HEK293 (cell line): ENCODE measurements around the gene TOMM40L.

Experiments used
- CTCF ChIA-PET: fragments of 350-600 bp; formaldehyde crosslinking; extraction: SDS; loops from one replicate; lab custom pipeline; 2021; ENCODE audit warnings: antibody characterized with exemption; lab: Yijun Ruan, JAX
- POLR2A ChIA-PET: fragments of 300-600 bp; formaldehyde crosslinking; extraction: SDS; loops from one replicate; lab custom pipeline; 2020; ENCODE audit warnings: antibody characterized with exemption, inconsistent platforms; lab: Yijun Ruan, JAX
- H3K27ac ChIP-seq: fragments of 200-500 bp; sonication (Bioruptor generic); 2 replicates; pipeline ENCODE4 v1.5.1; 2014; ENCODE audit warnings: low read depth, low read length, control low read depth, inconsistent platforms; ENCODE audit errors: extremely low read depth
- H3K36me3 ChIP-seq, 2 experiments: fragments of 200-500 bp in 1 of 2; sonication (Bioruptor generic) in 1 of 2; 1 replicate in 1 of 2; 2 replicates in 1 of 2; pipeline ENCODE4 v1.5.1; 2014 to 2017; ENCODE audit warnings: inconsistent platforms in 2 of 2, low read length in 2 of 2; ENCODE audit not compliant: control insufficient read depth in 2 of 2, insufficient read depth in 1 of 2
- H3K4me1 ChIP-seq: fragments of 200-500 bp; sonication (Bioruptor generic); 2 replicates; pipeline ENCODE4 v1.5.1; 2014; ENCODE audit warnings: mild to moderate bottlenecking, low read length, inconsistent platforms; ENCODE audit not compliant: control insufficient read depth, insufficient read depth
- H3K4me3 ChIP-seq: 2 replicates; pipeline ENCODE4 v1.5.1; 2011; ENCODE audit warnings: low read depth, mild to moderate bottlenecking, control low read depth, low read length, moderate library complexity
- H3K9me3 ChIP-seq: fragments of 200-500 bp; sonication (Bioruptor generic); 2 replicates; pipeline ENCODE4 v1.5.1; 2014; ENCODE audit warnings: low read depth, low read length, inconsistent platforms; ENCODE audit not compliant: control insufficient read depth, insufficient read depth
- KLF17 ChIP-seq: fragments of 450-650 bp; formaldehyde crosslinking; IDR thresholded peaks from 2 replicates; pipeline ENCODE4 v1.5.1; 2016; ENCODE audit warnings: missing biosample characterization, missing genetic modification characterization
- PBX3 ChIP-seq: sonication (generic); formaldehyde crosslinking; IDR thresholded peaks from 2 replicates; pipeline ENCODE4 v1.8.1; 2022; ENCODE audit warnings: mild to moderate bottlenecking, moderate library complexity, missing genetic modification reagents
- ZBTB44 ChIP-seq: fragments of 450-650 bp; IDR thresholded peaks from 2 replicates; pipeline ENCODE4 v1.5.1; 2018; ENCODE audit warnings: missing biosample characterization, mild to moderate bottlenecking, missing genetic modification characterization
- ZBTB49 ChIP-seq: fragments of 450-650 bp; formaldehyde crosslinking; IDR thresholded peaks from 2 replicates; pipeline ENCODE4 v1.5.1; 2016; ENCODE audit warnings: missing biosample characterization, missing genetic modification characterization, low read depth
- ZBTB6 ChIP-seq: fragments of 450-650 bp; formaldehyde crosslinking; IDR thresholded peaks from 2 replicates; pipeline ENCODE4 v1.5.1; 2017; ENCODE audit warnings: missing biosample characterization, missing genetic modification characterization
- ZFHX2 ChIP-seq: fragments of 450-650 bp; formaldehyde crosslinking; conservative IDR thresholded peaks from 2 replicates; pipeline ENCODE4 v1.5.1; 2016; ENCODE audit warnings: missing biosample characterization, missing genetic modification characterization
- ZFP3 ChIP-seq: fragments of 450-650 bp; formaldehyde crosslinking; IDR thresholded peaks from 2 replicates; pipeline ENCODE4 v1.5.1; 2016; ENCODE audit warnings: low read depth, missing biosample characterization, missing genetic modification characterization
- ZNF184 ChIP-seq: fragments of 450-650 bp; IDR thresholded peaks from 2 replicates; pipeline ENCODE4 v1.5.1; 2018; ENCODE audit warnings: missing biosample characterization, mild to moderate bottlenecking, missing genetic modification characterization
- ZNF394 ChIP-seq: fragments of 450-650 bp; formaldehyde crosslinking; IDR thresholded peaks from 2 replicates; pipeline ENCODE4 v1.5.1; 2016; ENCODE audit warnings: missing biosample characterization, missing genetic modification characterization, mild to moderate bottlenecking, moderate library complexity, borderline replicate concordance
- ZNF488 ChIP-seq: fragments of 450-650 bp; formaldehyde crosslinking; IDR thresholded peaks from 2 replicates; pipeline ENCODE4 v1.5.1; 2016; ENCODE audit warnings: missing biosample characterization, missing genetic modification characterization
- ZNF560 ChIP-seq: fragments of 450-650 bp; formaldehyde crosslinking; IDR thresholded peaks from 2 replicates; pipeline ENCODE4 v1.5.1; 2017; ENCODE audit warnings: missing biosample characterization, missing genetic modification characterization, borderline replicate concordance
- ZNF580 ChIP-seq: fragments of 450-650 bp; formaldehyde crosslinking; IDR thresholded peaks from 2 replicates; pipeline ENCODE4 v1.5.1; 2016; ENCODE audit warnings: missing biosample characterization, missing genetic modification characterization
- ZNF585B ChIP-seq: fragments of 450-650 bp; formaldehyde crosslinking; IDR thresholded peaks from 2 replicates; pipeline ENCODE4 v1.5.1; 2016; ENCODE audit warnings: missing biosample characterization, missing genetic modification characterization
- ZNF596 ChIP-seq: fragments of 450-650 bp; IDR thresholded peaks from 2 replicates; pipeline ENCODE4 v1.5.0; 2018; ENCODE audit warnings: missing biosample characterization, mild to moderate bottlenecking, missing genetic modification characterization, moderate library complexity
- ZNF76 ChIP-seq: fragments of 450-650 bp; formaldehyde crosslinking; IDR thresholded peaks from 2 replicates; pipeline ENCODE4; 2016; ENCODE audit warnings: low read depth, missing biosample characterization, missing genetic modification characterization, borderline replicate concordance
- ZNF768 ChIP-seq: fragments of 450-650 bp; formaldehyde crosslinking; IDR thresholded peaks from 2 replicates; pipeline ENCODE4 v1.5.1; 2018; ENCODE audit warnings: missing biosample characterization, mild to moderate bottlenecking, missing genetic modification characterization

TOMM40L gene

GRCh38 chr1:161219078-161219892 lies 6.6 kb upstream of the TOMM40L start:
- no peak for TF ChIP-seq ZNF76 (tag by site-specific recombination)
- no peak for TF ChIP-seq ZBTB44 (tag by site-specific recombination)
- TF ChIP-seq ZBTB6 (tag by site-specific recombination) = no peak
- no peak for TF ChIP-seq ZFP3
- no peak for TF ChIP-seq PBX3 (CRISPR knock-in tag)
- no peak for TF ChIP-seq ZNF585B (tag by site-specific recombination)
- TF ChIP-seq ZBTB49 (tag by site-specific recombination) = no peak
- TF ChIP-seq KLF17 (tag by site-specific recombination) = no peak
- no peak for TF ChIP-seq ZNF394
- TF ChIP-seq ZNF596 (tag by site-specific recombination) = no peak
- no peak for TF ChIP-seq ZFHX2 (tag by site-specific recombination)
- TF ChIP-seq ZNF488 (tag by site-specific recombination) = no peak
- TF ChIP-seq ZNF580 (tag by site-specific recombination) = no peak
- TF ChIP-seq ZNF560 (tag by site-specific recombination) = no peak
- TF ChIP-seq ZNF184 (tag by site-specific recombination) = no peak
- TF ChIP-seq ZNF768 (tag by site-specific recombination) = no peak
- TF ChIP-seq, all 188 proteins: peak for 0
- Histone ChIP-seq H3K4me3 (no peak overlapping the region), H3K9me3 (no peaks in the 10 kb centered on the region), H3K36me3 (peaks cover 2 to 8% of the 10 kb centered on the region in 2 experiments; a peak in 2 of 3 replicates), H3K27ac (no peak overlapping the region), H3K4me1 (no peaks in the 10 kb centered on the region)
- ChIA-PET POLR2A (interaction anchor here (1.3 kb wide), 1 partner anchor 17 kb away, joined by 3 read pairs; the partner anchor contains the start of gene NDUFS2), CTCF (interaction anchor here (0.6 to 2.5 kb wide), 10 partner anchors 8 to 492 kb away, joined by 3 to 9 read pairs (median 4); partner anchors contain the start of gene NDUFS2)
